ENCODE measurements around the gene ABHD16A.

DNA sequence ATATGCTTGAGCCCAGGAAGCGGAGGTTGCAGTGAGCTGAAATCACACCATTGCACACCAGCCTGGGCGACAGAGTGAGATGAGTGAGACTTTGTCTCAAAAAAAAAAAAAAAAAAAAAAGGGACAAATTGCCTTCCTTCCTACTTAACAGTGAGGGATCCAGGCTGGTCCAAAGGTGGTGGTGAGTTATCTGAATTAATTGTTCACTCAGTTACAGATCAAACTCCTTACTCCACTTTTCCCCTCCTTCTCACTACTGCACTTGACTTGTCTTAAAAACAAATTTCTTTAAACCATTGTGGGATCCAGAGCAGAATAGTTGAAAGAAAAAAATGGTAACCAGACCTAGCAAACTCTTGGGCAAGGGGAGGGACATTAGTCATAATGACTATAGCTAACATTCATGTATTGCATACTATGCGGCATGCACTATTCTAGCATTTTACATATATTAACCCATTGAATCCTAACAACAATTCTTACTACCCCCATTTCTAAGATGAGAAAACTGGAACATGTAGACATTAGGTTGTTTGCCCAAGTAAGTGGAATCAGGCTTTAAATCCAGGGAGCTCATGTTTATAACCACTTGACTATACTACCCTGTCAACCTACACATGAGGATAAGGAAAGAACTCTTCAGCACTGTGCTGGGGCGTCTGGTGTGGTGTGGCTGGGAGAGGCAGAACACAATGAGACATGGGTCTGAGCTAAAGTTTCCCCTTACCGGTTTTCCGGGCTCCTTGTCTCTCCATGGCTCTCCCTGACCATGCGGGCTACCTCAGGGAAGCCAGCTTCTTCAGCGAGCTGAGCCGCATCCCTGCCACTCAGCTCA lies 39.8 kb downstream of the ABHD16A start:
- TF ChIP-seq, protein P1, sequence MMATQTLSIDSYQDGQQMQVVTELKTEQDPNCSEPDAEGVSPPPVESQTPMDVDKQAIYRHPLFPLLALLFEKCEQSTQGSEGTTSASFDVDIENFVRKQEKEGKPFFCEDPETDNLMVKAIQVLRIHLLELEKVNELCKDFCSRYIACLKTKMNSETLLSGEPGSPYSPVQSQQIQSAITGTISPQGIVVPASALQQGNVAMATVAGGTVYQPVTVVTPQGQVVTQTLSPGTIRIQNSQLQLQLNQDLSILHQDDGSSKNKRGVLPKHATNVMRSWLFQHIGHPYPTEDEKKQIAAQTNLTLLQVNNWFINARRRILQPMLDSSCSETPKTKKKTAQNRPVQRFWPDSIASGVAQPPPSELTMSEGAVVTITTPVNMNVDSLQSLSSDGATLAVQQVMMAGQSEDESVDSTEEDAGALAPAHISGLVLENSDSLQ (IDR thresholded peaks at IDR 0.05) = no peak
- TF ChIP-seq BHLHE40 (IDR thresholded peaks at IDR 0.05; ENCODE audit: borderline replicate concordance) = no peak
- no peak for TF ChIP-seq SP1 (IDR thresholded peaks at IDR 0.05)
- TF ChIP-seq TARDBP (IDR thresholded peaks at IDR 0.05) = no peak
- no peak for TF ChIP-seq ELF4 (IDR thresholded peaks at IDR 0.05)
- TF ChIP-seq FOXK2 (IDR thresholded peaks at IDR 0.05) = no peak
- TF ChIP-seq CTBP1 (IDR thresholded peaks at IDR 0.05; ENCODE audit: borderline replicate concordance) = no peak
- no peak for TF ChIP-seq HDGF (IDR thresholded peaks at IDR 0.05; ENCODE audit: borderline replicate concordance)
- no peak for TF ChIP-seq FOXM1 (IDR thresholded peaks at IDR 0.05; ENCODE audit: borderline replicate concordance)
- TF ChIP-seq ARNT (IDR thresholded peaks at IDR 0.05) = no peak
- no peak for TF ChIP-seq SUZ12 (IDR thresholded peaks at IDR 0.05)
- TF ChIP-seq LEF1 (IDR thresholded peaks at IDR 0.05; ENCODE audit: borderline replicate concordance) = no peak
- TF ChIP-seq L3MBTL2 (conservative IDR thresholded peaks at IDR 0.05) = no peak
- no peak for TF ChIP-seq FOXA1 (IDR thresholded peaks at IDR 0.05)

Measured in HEK293T (cell line).